ENCODE results near the gene OBI1.

The OBI1 gene

GRCh38 chr13:78680115-78680561, 21.2 kb upstream of the OBI1 start:
- Histone ChIP-seq H3F3A (ENCODE audit: control insufficient read depth, insufficient read depth) (no peaks in the 10 kb centered on the region), H3K27ac (ENCODE audit: low read depth, low read length) (no peak overlapping the region), H3K9me3 (ENCODE audit: control insufficient read depth, insufficient read depth, low read length) (no peaks in the 10 kb centered on the region), H3K4me3 (ENCODE audit: low read length) (no peak overlapping the region), H3K79me2 (ENCODE audit: control insufficient read depth, low read length) (no peaks in the 10 kb centered on the region), H3K4me2 (ENCODE audit: low read length) (no peak overlapping the region), H3K9me2 (replicated peaks; ENCODE audit: control insufficient read depth, low read length) (no peaks in the 10 kb centered on the region), H3K27me3 (ENCODE audit: control insufficient read depth, low read length) (no peaks in the 10 kb centered on the region), H4K20me1 (ENCODE audit: control insufficient read depth, insufficient read depth, low read depth, low read length) (no peaks in the 10 kb centered on the region), H3K4me1 (ENCODE audit: control insufficient read depth, low read length) (no peaks in the 10 kb centered on the region), H3K36me3 (ENCODE audit: control insufficient read depth, low read length) (no peaks in the 10 kb centered on the region)
- no peak for TF ChIP-seq EZH2phosphoT487 (IDR thresholded peaks at IDR 0.05; ENCODE audit: borderline replicate concordance, low read length)
- no peak for TF ChIP-seq CTCF (IDR thresholded peaks at IDR 0.05; ENCODE audit: low read depth, low read length, poor library complexity, severe bottlenecking)

- Histone ChIP-seq H3K4me3 (ENCODE audit: low read length) (no peak overlapping the region), H4K20me1 (ENCODE audit: control insufficient read depth, insufficient read depth, low read depth, low read length) (no peaks in the 10 kb centered on the region), H3K36me3 (ENCODE audit: control insufficient read depth, low read length) (no peaks in the 10 kb centered on the region), H3K27me3 (ENCODE audit: control insufficient read depth, low read length) (no peaks in the 10 kb centered on the region), H3K27ac (ENCODE audit: low read depth, low read length) (no peak overlapping the region), H3K9me3 (ENCODE audit: control insufficient read depth, insufficient read depth, low read length) (no peaks in the 10 kb centered on the region), H3K79me2 (ENCODE audit: control insufficient read depth, low read length) (no peaks in the 10 kb centered on the region), H3K4me1 (ENCODE audit: control insufficient read depth, low read length) (no peaks in the 10 kb centered on the region), H3K9me2 (replicated peaks; ENCODE audit: control insufficient read depth, low read length) (no peaks in the 10 kb centered on the region), H3F3A (ENCODE audit: control insufficient read depth, insufficient read depth) (no peaks in the 10 kb centered on the region), H3K4me2 (ENCODE audit: low read length) (no peak overlapping the region)
- TF ChIP-seq CTCF (IDR thresholded peaks at IDR 0.05; ENCODE audit: low read depth, low read length, poor library complexity, severe bottlenecking) (no peak), EZH2phosphoT487 (IDR thresholded peaks at IDR 0.05; ENCODE audit: borderline replicate concordance, low read length) (no peak)
Measured at GRCh38 chr13:78679329-78679728, 20.4 kb upstream of the OBI1 start.

- Histone ChIP-seq H3K36me3 (ENCODE audit: control insufficient read depth, low read length) (no peaks in the 10 kb centered on the region), H3K9me2 (replicated peaks; ENCODE audit: control insufficient read depth, low read length) (no peaks in the 10 kb centered on the region), H3K4me3 (ENCODE audit: low read length) (no peak overlapping the region), H3K9me3 (ENCODE audit: control insufficient read depth, insufficient read depth, low read length) (no peaks in the 10 kb centered on the region), H3K79me2 (ENCODE audit: control insufficient read depth, low read length) (no peaks in the 10 kb centered on the region), H4K20me1 (ENCODE audit: control insufficient read depth, insufficient read depth, low read depth, low read length) (no peaks in the 10 kb centered on the region), H3K4me1 (ENCODE audit: control insufficient read depth, low read length) (no peaks in the 10 kb centered on the region), H3K4me2 (ENCODE audit: low read length) (no peak overlapping the region), H3K27me3 (ENCODE audit: control insufficient read depth, low read length) (peaks cover 6% of the 10 kb centered on the region; the same call in 1 of the 2 replicates), H3F3A (ENCODE audit: control insufficient read depth, insufficient read depth) (no peaks in the 10 kb centered on the region), H3K27ac (ENCODE audit: low read depth, low read length) (no peak overlapping the region)
- TF ChIP-seq CTCF (IDR thresholded peaks at IDR 0.05; ENCODE audit: low read depth, low read length, poor library complexity, severe bottlenecking) = no peak
- no peak for TF ChIP-seq EZH2phosphoT487 (IDR thresholded peaks at IDR 0.05; ENCODE audit: borderline replicate concordance, low read length)
Measured at GRCh38 chr13:78675112-78675511, 16.2 kb upstream of the OBI1 start.

All from DOHH2 (cell line).